DOHH2 (cell line): Measurements from ENCODE around the gene SLC35D1.

Experiments used
- H3F3A ChIP-seq: fragments of 200-600 bp; sonication (generic), shearing (Covaris generic); 2 replicates; pipeline ENCODE4 v1.6.0; 2016; ENCODE audit warnings: antibody characterized with exemption, mild to moderate bottlenecking; ENCODE audit not compliant: control insufficient read depth, insufficient read depth
- H3K27ac ChIP-seq: fragments of 200-600 bp; sonication (generic); 2 replicates; pipeline ENCODE4 v1.5.1; 2014; ENCODE audit warnings: low read depth, mild to moderate bottlenecking, low read length, moderate library complexity
- H3K27me3 ChIP-seq: fragments of 200-600 bp; sonication (generic); 2 replicates; pipeline ENCODE4 v1.6.1; 2014; ENCODE audit warnings: mild to moderate bottlenecking, low read length, mixed read lengths; ENCODE audit not compliant: control insufficient read depth
- H3K36me3 ChIP-seq: fragments of 200-600 bp; sonication (generic); 2 replicates; pipeline ENCODE4 v1.6.1; 2014; ENCODE audit warnings: mild to moderate bottlenecking, low read length, moderate library complexity, mixed read lengths; ENCODE audit not compliant: control insufficient read depth
- H3K4me1 ChIP-seq: fragments of 200-600 bp; sonication (generic); 2 replicates; pipeline ENCODE4 v1.6.1; 2014; ENCODE audit warnings: mild to moderate bottlenecking, low read length, mixed read lengths; ENCODE audit not compliant: control insufficient read depth
- H3K4me2 ChIP-seq: fragments of 200-600 bp; sonication (generic); 2 replicates; pipeline ENCODE4 v1.6.0; 2014; ENCODE audit warnings: mild to moderate bottlenecking, low read length, moderate library complexity
- H3K4me3 ChIP-seq: fragments of 200-600 bp; sonication (generic); 2 replicates; pipeline ENCODE4 v1.5.1; 2014; ENCODE audit warnings: mild to moderate bottlenecking, low read length, mixed read lengths
- H3K79me2 ChIP-seq: fragments of 200-600 bp; sonication (generic); 2 replicates; pipeline ENCODE4 v1.6.1; 2014; ENCODE audit warnings: mild to moderate bottlenecking, low read length, mixed read lengths; ENCODE audit not compliant: control insufficient read depth
- H3K9me2 ChIP-seq: fragments of 200-600 bp; sonication (generic); replicated peaks from 2 replicates; pipeline ENCODE4 v1.6.1; 2014; ENCODE audit warnings: mild to moderate bottlenecking, low read length, mixed read lengths; ENCODE audit not compliant: control insufficient read depth
- H3K9me3 ChIP-seq: fragments of 200-600 bp; sonication (generic); 2 replicates; pipeline ENCODE4 v1.6.1; 2014; ENCODE audit warnings: antibody characterized with exemption, low read length, mixed read lengths; ENCODE audit not compliant: control insufficient read depth, insufficient read depth
- H4K20me1 ChIP-seq: fragments of 200-600 bp; sonication (generic); 2 replicates; pipeline ENCODE4 v1.6.0; 2014; ENCODE audit warnings: low read depth, mild to moderate bottlenecking, antibody characterized with exemption, low read length, moderate library complexity; ENCODE audit not compliant: control insufficient read depth, insufficient read depth
- CTCF ChIP-seq: fragments of 200-600 bp; sonication (generic); IDR thresholded peaks from one replicate; pipeline ENCODE4 v1.5.1; 2014; ENCODE audit warnings: antibody characterized with exemption, mild to moderate bottlenecking, low read depth, low read length; ENCODE audit not compliant: poor library complexity, severe bottlenecking
- EZH2phosphoT487 ChIP-seq: fragments of 200-600 bp; sonication (generic); IDR thresholded peaks from 2 replicates; pipeline ENCODE4 v1.6.1; 2017; ENCODE audit warnings: borderline replicate concordance, mild to moderate bottlenecking, antibody characterized with exemption, low read length, moderate library complexity, mixed read lengths

The SLC35D1 gene

GRCh38 chr1:66996018-66996682 lies 57.8 kb downstream of the SLC35D1 start:
- Histone ChIP-seq H3K27ac (no peak overlapping the region), H3K4me3 (no peak overlapping the region), H3F3A (peaks cover 11% of the 10 kb centered on the region), H3K9me3 (no peaks in the 10 kb centered on the region), H3K9me2 (no peaks in the 10 kb centered on the region), H3K36me3 (peaks cover 67% of the 10 kb centered on the region), H3K4me1 (peaks cover 14% of the 10 kb centered on the region), H3K27me3 (no peaks in the 10 kb centered on the region), H3K4me2 (peak overlapping the region; percentile 33; the same call in 1 of the 2 replicates), H4K20me1 (no peaks in the 10 kb centered on the region; the same call in 1 of the 2 replicates), H3K79me2 (no peaks in the 10 kb centered on the region)
- TF ChIP-seq CTCF (peak; percentile 88), EZH2phosphoT487 (no peak)

GRCh38 chr1:66993076-66993475 lies 60.9 kb downstream of the SLC35D1 start:
- Histone ChIP-seq H3K4me2 (no peak overlapping the region), H3K4me3 (no peak overlapping the region), H3K9me3 (no peaks in the 10 kb centered on the region), H3K9me2 (no peaks in the 10 kb centered on the region), H4K20me1 (no peaks in the 10 kb centered on the region), H3K27me3 (no peaks in the 10 kb centered on the region), H3K27ac (no peak overlapping the region), H3K79me2 (no peaks in the 10 kb centered on the region), H3F3A (peaks cover 15% of the 10 kb centered on the region), H3K4me1 (peaks cover 9% of the 10 kb centered on the region), H3K36me3 (peaks cover 50% of the 10 kb centered on the region)
- no peak for TF ChIP-seq EZH2phosphoT487
- TF ChIP-seq CTCF, result no peak

- Histone ChIP-seq H3K36me3 (peaks cover 77% of the 10 kb centered on the region), H3K4me2 (no peak overlapping the region), H3K79me2 (no peaks in the 10 kb centered on the region), H3K9me3 (no peaks in the 10 kb centered on the region), H3K4me3 (no peak overlapping the region), H4K20me1 (no peaks in the 10 kb centered on the region), H3K27me3 (no peaks in the 10 kb centered on the region), H3K9me2 (no peaks in the 10 kb centered on the region), H3F3A (peaks cover 30% of the 10 kb centered on the region), H3K4me1 (peaks cover 25% of the 10 kb centered on the region), H3K27ac (no peak overlapping the region)
- no peak for TF ChIP-seq CTCF
- no peak for TF ChIP-seq EZH2phosphoT487
Observed at GRCh38 chr1:66985835-66986234, 68.1 kb downstream of the SLC35D1 start.
